Neural cell (in vitro differentiated cells): ENCODE data around the gene MRPL34.

Experiments used
- EP300 ChIP-seq: fragments of 450-650 bp; conservative IDR thresholded peaks from 2 replicates; pipeline ENCODE4 v1.6.1; 2014; ENCODE audit warnings: antibody characterized with exemption, mild to moderate bottlenecking, moderate library complexity; ENCODE audit not compliant: poor library complexity, severe bottlenecking
- POLR2AphosphoS5 ChIP-seq: IDR thresholded peaks from 2 replicates; pipeline ENCODE4 v1.6.1; 2012
- TF ChIP-seq, protein P1 (sequence below): fragments of 450-650 bp; IDR thresholded peaks from 2 replicates; pipeline ENCODE4 v1.5.1; 2014; ENCODE audit warnings: antibody characterized with exemption, mild to moderate bottlenecking, moderate library complexity; ENCODE audit not compliant: poor library complexity, severe bottlenecking

DNA sequence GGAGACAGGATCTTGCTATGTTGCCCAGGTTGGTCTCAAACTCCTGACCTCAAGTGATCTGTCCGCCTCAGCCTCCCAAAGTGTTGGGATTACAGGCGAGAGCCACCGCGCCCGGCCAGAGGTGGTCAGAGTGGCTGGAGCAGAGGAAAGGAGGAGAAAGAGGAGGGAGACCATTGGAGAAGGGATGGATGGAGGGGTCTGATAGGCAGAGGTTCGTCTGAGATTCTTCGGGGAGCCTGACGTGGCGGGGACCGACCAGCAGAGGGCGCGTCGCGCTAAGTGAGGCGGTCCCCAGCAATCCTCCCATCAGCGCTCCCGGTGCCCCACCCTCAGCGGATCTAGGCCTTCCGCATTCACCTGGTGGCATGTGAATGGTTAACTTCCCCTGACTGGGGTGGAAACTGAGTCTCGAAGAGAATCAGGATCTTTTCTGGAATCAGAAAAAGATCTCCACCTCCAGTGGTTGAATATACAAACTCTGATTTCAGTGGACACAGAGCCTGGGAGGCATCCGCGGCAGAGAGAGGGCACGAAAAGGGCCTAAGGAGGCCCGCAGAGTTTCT lies 40.5 kb downstream of the MRPL34 start:
- TF ChIP-seq POLR2AphosphoS5: no peak
- no peak for TF ChIP-seq EP300
- TF ChIP-seq, protein P1, sequence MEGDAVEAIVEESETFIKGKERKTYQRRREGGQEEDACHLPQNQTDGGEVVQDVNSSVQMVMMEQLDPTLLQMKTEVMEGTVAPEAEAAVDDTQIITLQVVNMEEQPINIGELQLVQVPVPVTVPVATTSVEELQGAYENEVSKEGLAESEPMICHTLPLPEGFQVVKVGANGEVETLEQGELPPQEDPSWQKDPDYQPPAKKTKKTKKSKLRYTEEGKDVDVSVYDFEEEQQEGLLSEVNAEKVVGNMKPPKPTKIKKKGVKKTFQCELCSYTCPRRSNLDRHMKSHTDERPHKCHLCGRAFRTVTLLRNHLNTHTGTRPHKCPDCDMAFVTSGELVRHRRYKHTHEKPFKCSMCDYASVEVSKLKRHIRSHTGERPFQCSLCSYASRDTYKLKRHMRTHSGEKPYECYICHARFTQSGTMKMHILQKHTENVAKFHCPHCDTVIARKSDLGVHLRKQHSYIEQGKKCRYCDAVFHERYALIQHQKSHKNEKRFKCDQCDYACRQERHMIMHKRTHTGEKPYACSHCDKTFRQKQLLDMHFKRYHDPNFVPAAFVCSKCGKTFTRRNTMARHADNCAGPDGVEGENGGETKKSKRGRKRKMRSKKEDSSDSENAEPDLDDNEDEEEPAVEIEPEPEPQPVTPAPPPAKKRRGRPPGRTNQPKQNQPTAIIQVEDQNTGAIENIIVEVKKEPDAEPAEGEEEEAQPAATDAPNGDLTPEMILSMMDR: peak; percentile 86
